A673 (cell line): ENCODE measurements around the gene DNAH10.
"Not testable (repeated sequence)": the region's sequence is repeated elsewhere in the genome, so short reads cannot be mapped to it uniquely, and the experiment has no call there.

ENCODE experiments used
- CTCF ChIP-seq: fragments of 300-800, 200-600 bp; sonication (generic); conservative IDR thresholded peaks from 2 replicates; pipeline ENCODE4 v1.5.1; 2017; ENCODE audit warnings: low read depth, mild to moderate bottlenecking, antibody characterized with exemption, low read length, moderate library complexity, mixed read lengths
- EZH2 ChIP-seq: fragments of 200-600 bp; sonication (generic); IDR thresholded peaks from 2 replicates; pipeline ENCODE4 v1.6.1; 2017; ENCODE audit warnings: borderline replicate concordance, low read depth, mild to moderate bottlenecking, mixed read lengths, antibody characterized with exemption, low read length; ENCODE audit not compliant: poor library complexity, severe bottlenecking

GRCh38 chr12:123911672-123912409, 149.7 kb downstream of the DNAH10 start:
- TF ChIP-seq CTCF, EZH2: not testable (repeated sequence)
